ENCODE data around the gene FILIP1L. TPM values are rescaled to one million over a fixed set of nuclear protein-coding genes. Genes with fewer than 3 reads are reported as not detected.
A peak's percentile ranks its signal among the peaks of the same experiment; 100 is the strongest.

FILIP1L gene
- total and polyA plus RNA-seq, 4 donors = 4.8 to 18.7 (median 6.7) TPM

- no peaks in the 10 kb centered on the region for H3K27me3 ChIP-seq (ENCODE audit: control insufficient read depth, insufficient read depth, low read length)
- no peaks in the 10 kb centered on the region for H3K9me3 ChIP-seq (ENCODE audit: control insufficient read depth, insufficient read depth, low read length)
- no peak for DNase-seq (ENCODE audit: low read depth in 4 of 6, low spot score in 6 of 6)
- no peaks in the 10 kb centered on the region for H3K4me1 ChIP-seq (ENCODE audit: control insufficient read depth, insufficient read depth, low read length)
- 100% methylated on average over 2 of the region's 2 CpGs for WGBS (ENCODE audit: insufficient coverage)
- H3K36me3 ChIP-seq (ENCODE audit: control insufficient read depth, insufficient read depth, low read length) = no peaks in the 10 kb centered on the region
- H3K27ac ChIP-seq (ENCODE audit: low read depth, low read length) = no peak overlapping the region
- no peak overlapping the region for H3K4me3 ChIP-seq (ENCODE audit: low read depth, low read length)
Observed at GRCh38 chr3:99864289-99864688, 250.0 kb downstream of the FILIP1L start.

GRCh38 chr3:99863588-99863987 is 250.7 kb downstream of the FILIP1L start:
- DNase-seq (ENCODE audit: low read depth in 4 of 6, low spot score in 6 of 6) = peak in 1 of 6 donors; percentile 26
- Histone ChIP-seq H3K9me3 (ENCODE audit: control insufficient read depth, insufficient read depth, low read length) (no peaks in the 10 kb centered on the region), H3K27ac (ENCODE audit: low read depth, low read length) (no peak overlapping the region), H3K4me1 (ENCODE audit: control insufficient read depth, insufficient read depth, low read length) (no peaks in the 10 kb centered on the region), H3K4me3 (ENCODE audit: low read depth, low read length) (no peak overlapping the region), H3K27me3 (ENCODE audit: control insufficient read depth, insufficient read depth, low read length) (no peaks in the 10 kb centered on the region), H3K36me3 (ENCODE audit: control insufficient read depth, insufficient read depth, low read length) (no peaks in the 10 kb centered on the region)
- WGBS (ENCODE audit: insufficient coverage) = no CpG with 5 or more reads among the region's 2 CpGs

DNA sequence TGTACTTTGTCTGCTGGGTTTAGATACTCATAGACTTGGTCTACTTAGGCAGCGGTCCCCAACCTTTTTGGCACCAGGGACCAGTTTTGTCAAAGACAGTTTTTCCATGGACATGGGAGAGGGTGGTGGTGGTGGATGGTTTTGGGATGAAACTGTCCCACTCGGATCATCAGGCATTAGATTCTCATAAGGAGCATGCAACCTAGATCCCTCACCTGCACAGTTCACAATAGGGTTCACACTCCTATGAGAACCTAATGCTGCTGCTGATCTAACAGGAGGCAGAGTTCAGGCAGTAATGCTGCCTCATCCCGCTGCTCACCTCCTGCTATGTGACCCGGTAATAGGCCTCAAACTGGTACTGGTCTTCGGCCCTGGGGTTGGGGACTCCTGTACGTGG is 251.3 kb downstream of the FILIP1L start:
- WGBS (ENCODE audit: insufficient coverage) = 97% methylated on average over 3 of the region's 6 CpGs
- Histone ChIP-seq H3K27ac (ENCODE audit: low read depth, low read length) (no peak overlapping the region), H3K4me1 (ENCODE audit: control insufficient read depth, insufficient read depth, low read length) (no peaks in the 10 kb centered on the region), H3K9me3 (ENCODE audit: control insufficient read depth, insufficient read depth, low read length) (no peaks in the 10 kb centered on the region), H3K4me3 (ENCODE audit: low read depth, low read length) (no peak overlapping the region), H3K27me3 (ENCODE audit: control insufficient read depth, insufficient read depth, low read length) (no peaks in the 10 kb centered on the region), H3K36me3 (ENCODE audit: control insufficient read depth, insufficient read depth, low read length) (no peaks in the 10 kb centered on the region)
- no peak for DNase-seq (ENCODE audit: low read depth in 4 of 6, low spot score in 6 of 6)

DNA sequence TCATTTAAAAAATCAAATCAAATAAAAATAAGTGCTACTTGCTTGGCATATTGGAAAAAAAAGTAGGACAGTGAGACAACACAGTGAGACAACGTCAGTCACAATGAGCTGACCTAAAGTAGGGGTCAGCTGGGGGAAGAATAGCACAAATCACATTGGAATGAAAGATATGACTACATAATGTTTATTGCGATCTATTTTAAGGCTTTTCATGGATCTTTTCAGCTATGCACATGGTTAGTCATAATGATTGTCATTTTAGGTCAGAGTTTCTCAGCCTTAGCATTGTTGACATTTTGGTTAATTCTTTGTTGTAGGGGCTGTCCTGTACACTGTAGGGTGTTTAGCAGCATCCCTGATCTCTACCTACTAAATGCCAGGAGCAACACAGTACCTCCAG is 252.1 kb downstream of the FILIP1L start:
- WGBS (ENCODE audit: insufficient coverage) = 100% methylated on average over 1 of the region's 2 CpGs
- H3K27me3 ChIP-seq (ENCODE audit: control insufficient read depth, insufficient read depth, low read length) = no peaks in the 10 kb centered on the region
- no peaks in the 10 kb centered on the region for H3K36me3 ChIP-seq (ENCODE audit: control insufficient read depth, insufficient read depth, low read length)
- no peaks in the 10 kb centered on the region for H3K4me1 ChIP-seq (ENCODE audit: control insufficient read depth, insufficient read depth, low read length)
- H3K27ac ChIP-seq (ENCODE audit: low read depth, low read length) = no peak overlapping the region
- H3K9me3 ChIP-seq (ENCODE audit: control insufficient read depth, insufficient read depth, low read length) = no peaks in the 10 kb centered on the region
- H3K4me3 ChIP-seq (ENCODE audit: low read depth, low read length) = no peak overlapping the region
- DNase-seq (ENCODE audit: low read depth in 4 of 6, low spot score in 6 of 6) = no peak

- H3K4me1 ChIP-seq (ENCODE audit: control insufficient read depth, insufficient read depth, low read length) = no peaks in the 10 kb centered on the region
- H3K27ac ChIP-seq (ENCODE audit: low read depth, low read length) = no peak overlapping the region
- H3K36me3 ChIP-seq (ENCODE audit: control insufficient read depth, insufficient read depth, low read length) = no peaks in the 10 kb centered on the region
- DNase-seq (ENCODE audit: low read depth in 4 of 6, low spot score in 6 of 6) = no peak
- no peaks in the 10 kb centered on the region for H3K9me3 ChIP-seq (ENCODE audit: control insufficient read depth, insufficient read depth, low read length)
- no peak overlapping the region for H3K4me3 ChIP-seq (ENCODE audit: low read depth, low read length)
- WGBS (ENCODE audit: insufficient coverage) = no CpG with 5 or more reads among the region's 1 CpG
- no peaks in the 10 kb centered on the region for H3K27me3 ChIP-seq (ENCODE audit: control insufficient read depth, insufficient read depth, low read length)
Observed at GRCh38 chr3:99861216-99861615, 253.1 kb downstream of the FILIP1L start.

GRCh38 chr3:99859825-99860224 is 254.5 kb downstream of the FILIP1L start:
- Histone ChIP-seq H3K9me3 (ENCODE audit: control insufficient read depth, insufficient read depth, low read length) (no peaks in the 10 kb centered on the region), H3K4me3 (ENCODE audit: low read depth, low read length) (no peak overlapping the region), H3K27me3 (ENCODE audit: control insufficient read depth, insufficient read depth, low read length) (no peaks in the 10 kb centered on the region), H3K36me3 (ENCODE audit: control insufficient read depth, insufficient read depth, low read length) (no peaks in the 10 kb centered on the region), H3K4me1 (ENCODE audit: control insufficient read depth, insufficient read depth, low read length) (no peaks in the 10 kb centered on the region), H3K27ac (ENCODE audit: low read depth, low read length) (no peak overlapping the region)
- DNase-seq (ENCODE audit: low read depth in 4 of 6, low spot score in 6 of 6) = no peak
- WGBS (ENCODE audit: insufficient coverage) = no CpG with 5 or more reads among the region's 1 CpG

GRCh38 chr3:99858469-99858868 is 255.8 kb downstream of the FILIP1L start:
- H3K4me3 ChIP-seq (ENCODE audit: low read depth, low read length) = no peak overlapping the region
- WGBS (ENCODE audit: insufficient coverage) = 92% methylated on average over 1 of the region's 2 CpGs
- DNase-seq (ENCODE audit: low read depth in 4 of 6, low spot score in 6 of 6) = no peak
- no peaks in the 10 kb centered on the region for H3K27me3 ChIP-seq (ENCODE audit: control insufficient read depth, insufficient read depth, low read length)
- H3K4me1 ChIP-seq (ENCODE audit: control insufficient read depth, insufficient read depth, low read length) = no peaks in the 10 kb centered on the region
- H3K36me3 ChIP-seq (ENCODE audit: control insufficient read depth, insufficient read depth, low read length) = no peaks in the 10 kb centered on the region
- no peaks in the 10 kb centered on the region for H3K9me3 ChIP-seq (ENCODE audit: control insufficient read depth, insufficient read depth, low read length)
- H3K27ac ChIP-seq (ENCODE audit: low read depth, low read length) = no peak overlapping the region

- H3K4me1 ChIP-seq (ENCODE audit: control insufficient read depth, insufficient read depth, low read length) = no peaks in the 10 kb centered on the region
- no peak overlapping the region for H3K4me3 ChIP-seq (ENCODE audit: low read depth, low read length)
- DNase-seq (ENCODE audit: low read depth in 4 of 6, low spot score in 6 of 6) = no peak
- WGBS (ENCODE audit: insufficient coverage) = no CpG with 5 or more reads among the region's 1 CpG
- H3K9me3 ChIP-seq (ENCODE audit: control insufficient read depth, insufficient read depth, low read length) = no peaks in the 10 kb centered on the region
- H3K27ac ChIP-seq (ENCODE audit: low read depth, low read length) = no peak overlapping the region
- no peaks in the 10 kb centered on the region for H3K27me3 ChIP-seq (ENCODE audit: control insufficient read depth, insufficient read depth, low read length)
- H3K36me3 ChIP-seq (ENCODE audit: control insufficient read depth, insufficient read depth, low read length) = no peaks in the 10 kb centered on the region
Observed at GRCh38 chr3:99857278-99857677, 257.0 kb downstream of the FILIP1L start.

DNA sequence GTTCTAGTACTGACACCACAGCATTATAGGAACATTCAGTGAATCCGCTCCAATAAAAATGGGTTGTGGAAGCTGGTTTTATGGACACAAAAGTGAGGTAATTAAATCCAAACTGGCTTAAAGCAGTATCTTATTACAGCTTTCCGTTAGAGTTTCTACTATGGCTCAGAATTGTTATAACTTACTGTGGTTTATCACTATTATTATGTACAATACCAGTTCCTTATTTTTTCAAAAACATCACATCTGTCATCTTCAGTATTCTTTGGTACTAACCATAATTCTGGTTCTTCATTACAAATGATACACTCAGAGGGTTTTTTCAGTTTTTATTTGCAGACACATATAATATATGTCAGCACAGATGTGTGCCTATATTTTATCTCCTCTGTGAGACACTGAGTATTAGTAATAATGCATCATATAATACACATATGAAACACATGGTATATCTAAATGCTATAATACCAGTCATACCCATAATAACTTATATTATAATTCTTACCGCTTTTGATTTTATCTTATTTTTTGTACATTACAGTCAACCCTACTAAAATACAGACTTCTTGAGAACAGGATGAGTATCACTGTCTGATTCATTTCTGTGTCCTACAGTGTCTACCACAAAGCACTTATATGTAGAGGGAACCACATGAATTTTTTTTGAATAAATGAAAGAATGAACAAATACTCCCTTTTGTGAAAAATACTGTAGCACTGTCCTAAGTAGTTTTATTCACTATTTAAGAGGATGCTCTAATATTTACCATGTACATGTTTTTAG is 257.7 kb downstream of the FILIP1L start:
- DNase-seq (ENCODE audit: low read depth in 4 of 6, low spot score in 6 of 6) = no peak

GRCh38 chr3:99855900-99856299 is 258.4 kb downstream of the FILIP1L start:
- H3K36me3 ChIP-seq (ENCODE audit: control insufficient read depth, insufficient read depth, low read length) = no peaks in the 10 kb centered on the region
- no peak for DNase-seq (ENCODE audit: low read depth in 4 of 6, low spot score in 6 of 6)
- H3K27me3 ChIP-seq (ENCODE audit: control insufficient read depth, insufficient read depth, low read length) = no peaks in the 10 kb centered on the region
- H3K27ac ChIP-seq (ENCODE audit: low read depth, low read length) = no peak overlapping the region
- H3K4me1 ChIP-seq (ENCODE audit: control insufficient read depth, insufficient read depth, low read length) = no peaks in the 10 kb centered on the region
- 100% methylated on average over 1 of the region's 1 CpG for WGBS (ENCODE audit: insufficient coverage)
- H3K9me3 ChIP-seq (ENCODE audit: control insufficient read depth, insufficient read depth, low read length) = no peaks in the 10 kb centered on the region
- no peak overlapping the region for H3K4me3 ChIP-seq (ENCODE audit: low read depth, low read length)

More for the DNA sequence above, 257.7 kb downstream of the FILIP1L start:
- no peaks in the 10 kb centered on the region for H3K4me1 ChIP-seq (ENCODE audit: control insufficient read depth, insufficient read depth, low read length)
- H3K4me3 ChIP-seq (ENCODE audit: low read depth, low read length) = no peak overlapping the region
- H3K9me3 ChIP-seq (ENCODE audit: control insufficient read depth, insufficient read depth, low read length) = no peaks in the 10 kb centered on the region
- no CpG with 5 or more reads among the region's 3 CpGs for WGBS (ENCODE audit: insufficient coverage)
- no peak overlapping the region for H3K27ac ChIP-seq (ENCODE audit: low read depth, low read length)
- H3K36me3 ChIP-seq (ENCODE audit: control insufficient read depth, insufficient read depth, low read length) = no peaks in the 10 kb centered on the region
- no peaks in the 10 kb centered on the region for H3K27me3 ChIP-seq (ENCODE audit: control insufficient read depth, insufficient read depth, low read length)
